ENCODE results near the gene RGS7. TPM values are rescaled to one million over a fixed set of nuclear protein-coding genes. Genes with fewer than 3 reads are reported as not detected.

The RGS7 gene
- polyA plus RNA-seq, 1 donor (not counting 4 experiments of a cell fraction or from before 2014, with no cell fraction given) = not detected

GRCh38 chr1:241048622-241049021 lies 308.4 kb downstream of the RGS7 start:
- Histone ChIP-seq H3K79me2 (ENCODE audit: control insufficient read depth, insufficient read depth, low read length) (no peaks in the 10 kb centered on the region), H3K27me3 (ENCODE audit: control insufficient read depth, extremely low read depth, insufficient read depth, low read length) (no peaks in the 10 kb centered on the region), H3K4me1 (ENCODE audit: control insufficient read depth, extremely low read depth, insufficient read depth, low read length) (no peaks in the 10 kb centered on the region), H4K20me1 (ENCODE audit: control insufficient read depth, extremely low read depth, insufficient read depth, low read length) (no peaks in the 10 kb centered on the region), H2AFZ (ENCODE audit: control insufficient read depth, low read length) (no peak overlapping the region), H3K27ac (ENCODE audit: control insufficient read depth, insufficient read depth, low read length) (no peak overlapping the region), H3K4me2 (ENCODE audit: control insufficient read depth, extremely low read depth, insufficient read depth, low read depth, low read length) (no peak overlapping the region), H3K9me3 (ENCODE audit: control insufficient read depth, low read depth, low read length) (no peaks in the 10 kb centered on the region), H3K9ac (ENCODE audit: control insufficient read depth, extremely low read depth, insufficient read depth, low read length) (no peak overlapping the region), H3K9me1 (ENCODE audit: control insufficient read depth, extremely low read depth, insufficient read depth, low read length) (no peaks in the 10 kb centered on the region), H3K4me3 (ENCODE audit: control insufficient read depth in 2 of 3, extremely low read depth in 1 of 3, insufficient read depth in 2 of 3, low read depth in 1 of 3, low read length in 3 of 3) (no peak overlapping the region), H3K36me3 (ENCODE audit: control insufficient read depth in 2 of 2, extremely low read depth in 1 of 2, insufficient read depth in 2 of 2, low read length in 2 of 2) (no peaks in the 10 kb centered on the region)
- TF ChIP-seq EZH2 (IDR thresholded peaks at IDR 0.05; ENCODE audit: low read length) = no peak
- TF ChIP-seq CTCF (optimal IDR thresholded peaks at IDR 0.05 in 1 of 3, IDR thresholded peaks at IDR 0.05 in 1 of 3, conservative IDR thresholded peaks at IDR 0.05 in 1 of 3; ENCODE audit: extremely low read depth in 1 of 3, insufficient read depth in 2 of 3, low read length in 3 of 3) = no peak
- dilution Hi-C loops (cut with MboI; ENCODE audit: extremely low pct_ligation_motif_present, low sequenced_read_pairs) = no loop called here
- FAIRE-seq (no peak), DNase-seq (ENCODE audit: low read depth, low spot score) (no peak)

- Histone ChIP-seq H3K27ac (ENCODE audit: control insufficient read depth, insufficient read depth, low read length) (no peak overlapping the region), H3K9ac (ENCODE audit: control insufficient read depth, extremely low read depth, insufficient read depth, low read length) (no peak overlapping the region), H2AFZ (ENCODE audit: control insufficient read depth, low read length) (no peak overlapping the region), H3K9me3 (ENCODE audit: control insufficient read depth, low read depth, low read length) (no peaks in the 10 kb centered on the region), H3K79me2 (ENCODE audit: control insufficient read depth, insufficient read depth, low read length) (no peaks in the 10 kb centered on the region), H3K4me3 (ENCODE audit: control insufficient read depth in 2 of 3, extremely low read depth in 1 of 3, insufficient read depth in 2 of 3, low read depth in 1 of 3, low read length in 3 of 3) (no peak overlapping the region), H3K4me1 (ENCODE audit: control insufficient read depth, extremely low read depth, insufficient read depth, low read length) (no peaks in the 10 kb centered on the region), H3K9me1 (ENCODE audit: control insufficient read depth, extremely low read depth, insufficient read depth, low read length) (no peaks in the 10 kb centered on the region), H3K27me3 (ENCODE audit: control insufficient read depth, extremely low read depth, insufficient read depth, low read length) (no peaks in the 10 kb centered on the region), H3K36me3 (ENCODE audit: control insufficient read depth in 2 of 2, extremely low read depth in 1 of 2, insufficient read depth in 2 of 2, low read length in 2 of 2) (no peaks in the 10 kb centered on the region), H4K20me1 (ENCODE audit: control insufficient read depth, extremely low read depth, insufficient read depth, low read length) (no peaks in the 10 kb centered on the region), H3K4me2 (ENCODE audit: control insufficient read depth, extremely low read depth, insufficient read depth, low read depth, low read length) (no peak overlapping the region)
- DNase-seq (ENCODE audit: low read depth, low spot score) = no peak
- no peak for TF ChIP-seq EZH2 (IDR thresholded peaks at IDR 0.05; ENCODE audit: low read length)
- no peak for TF ChIP-seq CTCF (optimal IDR thresholded peaks at IDR 0.05 in 1 of 3, IDR thresholded peaks at IDR 0.05 in 1 of 3, conservative IDR thresholded peaks at IDR 0.05 in 1 of 3; ENCODE audit: extremely low read depth in 1 of 3, insufficient read depth in 2 of 3, low read length in 3 of 3)
- no peak for FAIRE-seq
- dilution Hi-C loops (cut with MboI; ENCODE audit: extremely low pct_ligation_motif_present, low sequenced_read_pairs) = no loop called here
These were observed 311.3 kb downstream of the RGS7 start for GRCh38 chr1:241045659-241046058.

Data from keratinocyte (primary cell).